ENCODE results near the gene TMOD1. TPM values are rescaled to one million over a fixed set of nuclear protein-coding genes. Genes with fewer than 3 reads are reported as not detected.

The TMOD1 gene
- total and polyA plus RNA-seq, 2 of the 8 experiments (the other 6 are each of a cell fraction or from before 2014, with no cell fraction given), result 0.17 to 0.88 TPM

- TF ChIP-seq GABPA (IDR thresholded peaks at IDR 0.05; ENCODE audit: borderline replicate concordance, insufficient read depth, low read length), result no peak
Observed at GRCh38 chr9:97506787-97507186, 5.3 kb downstream of the TMOD1 start (continued).

Measured in H1 (cell line).